ENCODE data around the gene TBC1D22A. TPM values are rescaled to one million over a fixed set of nuclear protein-coding genes. Genes with fewer than 3 reads are reported as not detected.

TBC1D22A gene
- total and polyA plus RNA-seq, 2 experiments from 2014 or later: 9.6 to 13.3 TPM

DNA sequence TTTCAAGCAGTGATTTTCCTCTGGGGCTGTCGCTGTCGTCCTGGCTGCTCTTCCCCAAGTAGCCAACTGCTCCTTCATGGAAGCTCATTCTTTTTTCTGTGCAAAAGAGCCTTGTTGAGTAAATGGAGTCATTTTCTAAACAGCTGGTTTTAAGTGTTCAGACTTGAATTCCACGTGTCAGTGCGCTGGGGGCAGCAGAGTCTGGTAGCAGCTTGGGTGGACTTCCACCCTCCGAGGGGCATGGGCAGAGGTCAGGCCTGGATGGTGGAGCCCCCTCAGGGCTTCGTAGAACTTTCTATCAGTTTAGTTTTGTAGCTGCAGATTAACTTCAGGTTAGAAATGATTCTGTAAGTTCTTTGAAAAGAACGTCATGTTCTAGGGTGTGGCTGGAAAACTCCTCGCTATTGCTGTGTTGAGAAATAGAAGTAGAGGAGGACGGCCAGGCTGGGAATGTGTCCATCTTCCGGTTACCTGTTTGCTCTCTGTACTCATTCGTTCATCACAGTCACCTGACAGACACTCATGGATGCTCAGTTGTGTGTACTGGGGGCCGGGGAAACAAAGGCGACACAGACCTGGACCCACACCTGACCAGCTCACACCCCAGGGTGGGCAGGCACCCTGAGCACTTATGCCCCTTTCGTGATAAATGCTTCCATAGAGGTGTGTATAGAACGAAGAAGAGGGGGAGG is 270.7 kb downstream of the TBC1D22A start:
- Mint-ChIP-seq H3K27ac (no peak overlapping the region), H3K9me3 (no peaks in the 10 kb centered on the region), H3K27me3 (ENCODE audit: insufficient read depth, low read depth, poor library complexity) (peaks cover 14% of the 10 kb centered on the region), H3K4me3 (no peak overlapping the region), H3K4me1 (peaks cover 23% of the 10 kb centered on the region), H3K36me3 (ENCODE audit: low read depth) (no peaks in the 10 kb centered on the region)
- no peaks in the 10 kb centered on the region for H3K4me1 ChIP-seq (ENCODE audit: insufficient read depth)
- no peaks in the 10 kb centered on the region for H3K36me3 ChIP-seq (ENCODE audit: insufficient read depth)
- TF ChIP-seq JUNB (IDR thresholded peaks at IDR 0.05; ENCODE audit: unreplicated experiment): no peak
- no peak for TF ChIP-seq NANOG (IDR thresholded peaks at IDR 0.05; ENCODE audit: borderline replicate concordance)
- TF ChIP-seq, protein P1, sequence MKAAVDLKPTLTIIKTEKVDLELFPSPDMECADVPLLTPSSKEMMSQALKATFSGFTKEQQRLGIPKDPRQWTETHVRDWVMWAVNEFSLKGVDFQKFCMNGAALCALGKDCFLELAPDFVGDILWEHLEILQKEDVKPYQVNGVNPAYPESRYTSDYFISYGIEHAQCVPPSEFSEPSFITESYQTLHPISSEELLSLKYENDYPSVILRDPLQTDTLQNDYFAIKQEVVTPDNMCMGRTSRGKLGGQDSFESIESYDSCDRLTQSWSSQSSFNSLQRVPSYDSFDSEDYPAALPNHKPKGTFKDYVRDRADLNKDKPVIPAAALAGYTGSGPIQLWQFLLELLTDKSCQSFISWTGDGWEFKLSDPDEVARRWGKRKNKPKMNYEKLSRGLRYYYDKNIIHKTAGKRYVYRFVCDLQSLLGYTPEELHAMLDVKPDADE (IDR thresholded peaks at IDR 0.05): no peak
- TF ChIP-seq EZH2phosphoT487 (IDR thresholded peaks at IDR 0.05; ENCODE audit: unreplicated experiment): no peak
- no peak for TF ChIP-seq ZNF114 (CRISPR knock-in tag; IDR thresholded peaks at IDR 0.05)
- no peak for TF ChIP-seq ZNF331 (CRISPR knock-in tag; IDR thresholded peaks at IDR 0.05; ENCODE audit: low read depth)
- no peak for TF ChIP-seq CREB1 (CRISPR knock-in tag; IDR thresholded peaks at IDR 0.05; ENCODE audit: low read depth)
- TF ChIP-seq ZNF462 (CRISPR knock-in tag; IDR thresholded peaks at IDR 0.05): no peak
- TF ChIP-seq, protein P2, sequence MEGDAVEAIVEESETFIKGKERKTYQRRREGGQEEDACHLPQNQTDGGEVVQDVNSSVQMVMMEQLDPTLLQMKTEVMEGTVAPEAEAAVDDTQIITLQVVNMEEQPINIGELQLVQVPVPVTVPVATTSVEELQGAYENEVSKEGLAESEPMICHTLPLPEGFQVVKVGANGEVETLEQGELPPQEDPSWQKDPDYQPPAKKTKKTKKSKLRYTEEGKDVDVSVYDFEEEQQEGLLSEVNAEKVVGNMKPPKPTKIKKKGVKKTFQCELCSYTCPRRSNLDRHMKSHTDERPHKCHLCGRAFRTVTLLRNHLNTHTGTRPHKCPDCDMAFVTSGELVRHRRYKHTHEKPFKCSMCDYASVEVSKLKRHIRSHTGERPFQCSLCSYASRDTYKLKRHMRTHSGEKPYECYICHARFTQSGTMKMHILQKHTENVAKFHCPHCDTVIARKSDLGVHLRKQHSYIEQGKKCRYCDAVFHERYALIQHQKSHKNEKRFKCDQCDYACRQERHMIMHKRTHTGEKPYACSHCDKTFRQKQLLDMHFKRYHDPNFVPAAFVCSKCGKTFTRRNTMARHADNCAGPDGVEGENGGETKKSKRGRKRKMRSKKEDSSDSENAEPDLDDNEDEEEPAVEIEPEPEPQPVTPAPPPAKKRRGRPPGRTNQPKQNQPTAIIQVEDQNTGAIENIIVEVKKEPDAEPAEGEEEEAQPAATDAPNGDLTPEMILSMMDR (conservative IDR thresholded peaks at IDR 0.05; ENCODE audit: low read depth in 2 of 2): no peak
- TF ChIP-seq EZH2 (IDR thresholded peaks at IDR 0.05; ENCODE audit: low read depth, unreplicated experiment): no peak
- no peak for TF ChIP-seq STAT1 (IDR thresholded peaks at IDR 0.05; ENCODE audit: unreplicated experiment)
- TF ChIP-seq REST (IDR thresholded peaks at IDR 0.05; ENCODE audit: unreplicated experiment): no peak
- no peak for TF ChIP-seq POLR2AphosphoS5 (IDR thresholded peaks at IDR 0.05; ENCODE audit: low read depth)
- no peak overlapping the region for H3K4me3 ChIP-seq
- no peak overlapping the region for H3K27ac ChIP-seq (ENCODE audit: low read depth)
- no peak overlapping the region for H3K4me2 ChIP-seq
- ATAC-seq (no peak), DNase-seq (ENCODE audit: low spot score) (no peak)
- 0 out of 2 replicates have a peak, but pooled peaks cover 4% of the 10 kb centered on the region for H4K20me1 ChIP-seq (replicated peaks; ENCODE audit: insufficient read depth)
- H3K79me2 ChIP-seq (replicated peaks; ENCODE audit: insufficient read depth): peaks cover 3% of the 10 kb centered on the region; the same call in 1 of the 2 replicates
- no peaks in the 10 kb centered on the region for H3F3A ChIP-seq (replicated peaks; ENCODE audit: low read depth)
- no peaks in the 10 kb centered on the region for H3K9me2 ChIP-seq (ENCODE audit: insufficient read depth)
- no peak overlapping the region for H2AFZ ChIP-seq
- H3K27me3 ChIP-seq (ENCODE audit: insufficient read depth): no peaks in the 10 kb centered on the region
